K562 (cell line): ENCODE results near the gene PRR11. TPM values are rescaled to one million over a fixed set of nuclear protein-coding genes. Genes with fewer than 3 reads are reported as not detected.

Experiments
- BHLHE40 ChIP-seq: IDR thresholded peaks from 2 replicates; pipeline ENCODE4 v1.6.1; 2011; ENCODE audit warnings: low read length, improper control_type of control experiment
- MTF1 ChIP-seq: fragments of 250-450 bp; sonication (Bioruptor Pico); IDR thresholded peaks from 2 replicates; pipeline ENCODE4 v1.9.0; 2021; ENCODE audit warnings: moderate library complexity, mild to moderate bottlenecking, inconsistent platforms, borderline replicate concordance
- NONO ChIP-seq, 2 experiments: fragments of 200-400 bp in 1 of 2; fragments of 450-650 bp in 1 of 2; formaldehyde crosslinking in 1 of 2; IDR thresholded peaks; 2 replicates each; pipeline ENCODE4 v1.6.1; 2017; ENCODE audit warnings: low read depth in 2 of 2, mild to moderate bottlenecking in 2 of 2, moderate library complexity in 2 of 2, low read length in 1 of 2
- POLR2B ChIP-seq: fragments of 450-650 bp; IDR thresholded peaks from 2 replicates; pipeline ENCODE4 v1.6.1; 2018; ENCODE audit warnings: low read depth; ENCODE audit not compliant: partially characterized antibody
- POLR2H ChIP-seq: IDR thresholded peaks from 2 replicates; pipeline ENCODE4 v1.6.1; 2016; ENCODE audit warnings: missing genetic modification characterization, low read depth, mild to moderate bottlenecking, control low read depth, missing compliant biosample characterization, moderate library complexity
- POU5F1 ChIP-seq: fragments of 150-350 bp; IDR thresholded peaks from 2 replicates; pipeline ENCODE4 v1.6.1; 2014; ENCODE audit warnings: borderline replicate concordance, low read length, low read depth, mild to moderate bottlenecking; ENCODE audit not compliant: partially characterized antibody
- SETDB1 ChIP-seq: IDR thresholded peaks from one replicate; pipeline ENCODE4 v1.6.1; 2012; ENCODE audit warnings: low read length, control low read depth, inconsistent platforms
- SIRT6 ChIP-seq: IDR thresholded peaks from one replicate; pipeline ENCODE4 v1.6.1; 2012; ENCODE audit warnings: low read depth, mild to moderate bottlenecking, control low read depth, inconsistent platforms, low read length, moderate library complexity
- SP2 ChIP-seq: IDR thresholded peaks from 2 replicates; pipeline ENCODE4 v1.6.1; 2011; ENCODE audit warnings: mild to moderate bottlenecking, low read depth, low read length, moderate library complexity; ENCODE audit not compliant: poor library complexity, severe bottlenecking; ENCODE audit errors: extremely low read depth
- SRSF1 ChIP-seq: fragments of 200-400 bp; formaldehyde crosslinking; IDR thresholded peaks from 2 replicates; pipeline ENCODE4 v1.6.1; 2017; ENCODE audit warnings: mild to moderate bottlenecking, low read depth, low read length, moderate library complexity
- TCF7L2 ChIP-seq: fragments of 150-350 bp; IDR thresholded peaks from 2 replicates; pipeline ENCODE4 v1.6.1; 2016; ENCODE audit warnings: low read depth, mild to moderate bottlenecking, low read length, moderate library complexity
- XRCC5 ChIP-seq: fragments of 200-400 bp; formaldehyde crosslinking; IDR thresholded peaks from 2 replicates; pipeline ENCODE4 v1.6.1; 2017; ENCODE audit warnings: low read depth, mild to moderate bottlenecking, low read length
- ZBTB1 ChIP-seq: sonication (generic); formaldehyde crosslinking; IDR thresholded peaks from 2 replicates; pipeline ENCODE4 v1.8.1; 2023; ENCODE audit warnings: missing genetic modification reagents, low read depth, mild to moderate bottlenecking, borderline replicate concordance
- ZNF134 ChIP-seq: fragments of 250-450 bp; sonication (Bioruptor Pico); conservative IDR thresholded peaks from 2 replicates; pipeline ENCODE4 v1.4.0; 2020
- ZNF436 ChIP-seq: fragments of 250-450, 450-650 bp; sonication (Bioruptor Pico); formaldehyde crosslinking; IDR thresholded peaks from 2 replicates; pipeline ENCODE4 v1.7.0; 2020; ENCODE audit warnings: mild to moderate bottlenecking
- ZNF668 ChIP-seq: fragments of 250-450 bp; sonication (Bioruptor Pico); IDR thresholded peaks from 2 replicates; pipeline ENCODE4 v1.8.0; 2022; ENCODE audit warnings: mild to moderate bottlenecking, inconsistent platforms
- polyA plus RNA-seq, 8 experiments: library from polyadenylated mRNA; depleted of rRNA in 4 of 8; stranded (reverse) in 5 of 8; unstranded in 3 of 8; fragments of >200 nt; fragmentation: Nextera tagmentation in 2 of 8; fragmentation: Illumina TruSeq in 1 of 8; extraction: Ambion mirVana in 2 of 8; extraction: Trizol in 1 of 8; gene quantifications; 2 replicates each; pipeline versions ENCODE4 v1.2.1 to v1.2.3, GENCODE V29; 2011 to 2014; ENCODE audit warnings: inconsistent platforms in 1 of 8, missing spikeins in 1 of 8
- total RNA-seq, 7 experiments: library from RNA; depleted of rRNA in 6 of 7; stranded (reverse); fragments of >200 nt in 6 of 7; fragmentation: Illumina TruSeq in 2 of 7; extraction: Trizol in 2 of 7; gene quantifications; 2 replicates each; pipeline versions ENCODE4 v1.2.1 to v1.2.3, GENCODE V29; 2011 to 2021; ENCODE audit warnings: low replicate concordance in 1 of 7
- TF ChIP-seq, protein P1 (sequence below): IDR thresholded peaks from 2 replicates; pipeline ENCODE4 v1.6.1; 2011; ENCODE audit not compliant: insufficient read length; ENCODE audit errors: extremely low read depth
- TF ChIP-seq, protein P2 (sequence below): sonication (generic); formaldehyde crosslinking; IDR thresholded peaks from 2 replicates; pipeline ENCODE4 v1.8.0; 2022; ENCODE audit warnings: mild to moderate bottlenecking, missing genetic modification reagents, borderline replicate concordance
- TF ChIP-seq, protein P3 (sequence below): fragments of 450-650 bp; IDR thresholded peaks from 2 replicates; pipeline ENCODE4 v1.6.1; 2017; ENCODE audit warnings: mild to moderate bottlenecking, moderate library complexity
- TF ChIP-seq, protein P4 (sequence below): fragments of 250-450 bp; sonication (Bioruptor Pico); IDR thresholded peaks from 2 replicates; pipeline ENCODE4 v1.9.0; 2021; ENCODE audit warnings: mild to moderate bottlenecking, inconsistent platforms

PRR11 gene
- total and polyA plus RNA-seq, 9 of the 15 experiments (the other 6 are each of a cell fraction or from before 2014, with no cell fraction given) = 13.3 to 75.2 (median 46.4) TPM

DNA sequence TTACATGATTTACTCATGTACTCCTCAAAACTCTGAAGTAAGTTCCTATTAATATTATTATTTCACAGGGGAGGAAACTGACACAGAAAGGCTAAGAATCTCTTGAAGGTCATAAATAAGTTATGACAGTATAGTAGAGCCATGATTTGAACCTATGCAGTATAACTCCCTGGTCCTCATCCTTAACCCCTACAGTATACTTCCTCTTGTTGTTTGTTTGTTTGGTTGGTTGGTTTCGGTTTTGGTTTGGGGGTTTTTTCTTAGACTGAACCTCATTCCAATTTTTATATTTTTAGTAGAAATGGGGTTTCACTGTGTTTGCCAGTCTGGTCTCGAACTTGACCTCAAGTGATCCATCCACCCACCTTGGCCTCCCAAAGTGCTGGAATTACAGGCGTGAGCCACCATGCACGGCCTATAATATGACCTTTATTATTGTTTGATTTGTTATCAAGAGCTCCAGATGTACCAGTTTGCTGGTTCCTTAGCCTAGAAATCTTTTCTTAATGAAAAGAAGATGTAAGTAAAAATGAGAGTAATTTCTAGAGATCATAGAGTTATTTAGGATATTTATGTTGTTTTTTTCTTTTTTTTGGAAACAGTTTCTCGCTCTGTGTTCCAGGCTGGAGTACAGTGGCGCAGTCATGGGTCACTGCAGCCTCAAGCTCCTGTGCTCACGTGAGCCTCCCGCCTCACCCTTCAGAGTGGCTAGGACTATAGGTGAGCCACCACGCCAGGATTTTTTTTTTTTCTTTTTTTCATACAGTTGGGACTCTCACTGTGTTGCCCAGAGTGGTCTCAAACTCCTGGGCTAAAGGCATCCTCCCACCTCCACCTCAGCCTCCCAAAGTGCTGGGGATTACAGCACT, 4.8 kb downstream of the PRR11 start (continued):
- TF ChIP-seq BHLHE40 (peak; percentile 47; the same call in 1 of the 2 replicates), MTF1 (CRISPR knock-in tag) (no peak), XRCC5 (no peak), SP2 (no peak), POLR2H (0 out of 2 replicates have a peak, but pooled peaks have one; percentile 20), ZNF134 (CRISPR knock-in tag) (no peak), NONO (IDR thresholded peaks at IDR 0.05; ENCODE audit: low read depth in 2 of 2, low read length in 1 of 2) (no peak), TCF7L2 (no peak), POLR2B (no peak), ZNF668 (CRISPR knock-in tag) (no peak), ZNF436 (CRISPR knock-in tag) (no peak), SRSF1 (no peak), POU5F1 (no peak), ZBTB1 (CRISPR knock-in tag) (no peak), SIRT6 (no peak), SETDB1 (no peak)
- TF ChIP-seq, protein P1, sequence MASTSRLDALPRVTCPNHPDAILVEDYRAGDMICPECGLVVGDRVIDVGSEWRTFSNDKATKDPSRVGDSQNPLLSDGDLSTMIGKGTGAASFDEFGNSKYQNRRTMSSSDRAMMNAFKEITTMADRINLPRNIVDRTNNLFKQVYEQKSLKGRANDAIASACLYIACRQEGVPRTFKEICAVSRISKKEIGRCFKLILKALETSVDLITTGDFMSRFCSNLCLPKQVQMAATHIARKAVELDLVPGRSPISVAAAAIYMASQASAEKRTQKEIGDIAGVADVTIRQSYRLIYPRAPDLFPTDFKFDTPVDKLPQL = no peak
- TF ChIP-seq, protein P2, sequence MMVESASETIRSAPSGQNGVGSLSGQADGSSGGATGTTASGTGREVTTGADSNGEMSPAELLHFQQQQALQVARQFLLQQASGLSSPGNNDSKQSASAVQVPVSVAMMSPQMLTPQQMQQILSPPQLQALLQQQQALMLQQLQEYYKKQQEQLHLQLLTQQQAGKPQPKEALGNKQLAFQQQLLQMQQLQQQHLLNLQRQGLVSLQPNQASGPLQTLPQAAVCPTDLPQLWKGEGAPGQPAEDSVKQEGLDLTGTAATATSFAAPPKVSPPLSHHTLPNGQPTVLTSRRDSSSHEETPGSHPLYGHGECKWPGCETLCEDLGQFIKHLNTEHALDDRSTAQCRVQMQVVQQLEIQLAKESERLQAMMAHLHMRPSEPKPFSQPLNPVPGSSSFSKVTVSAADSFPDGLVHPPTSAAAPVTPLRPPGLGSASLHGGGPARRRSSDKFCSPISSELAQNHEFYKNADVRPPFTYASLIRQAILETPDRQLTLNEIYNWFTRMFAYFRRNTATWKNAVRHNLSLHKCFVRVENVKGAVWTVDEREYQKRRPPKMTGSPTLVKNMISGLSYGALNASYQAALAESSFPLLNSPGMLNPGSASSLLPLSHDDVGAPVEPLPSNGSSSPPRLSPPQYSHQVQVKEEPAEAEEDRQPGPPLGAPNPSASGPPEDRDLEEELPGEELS (CRISPR knock-in tag) = no peak
- TF ChIP-seq, protein P3, sequence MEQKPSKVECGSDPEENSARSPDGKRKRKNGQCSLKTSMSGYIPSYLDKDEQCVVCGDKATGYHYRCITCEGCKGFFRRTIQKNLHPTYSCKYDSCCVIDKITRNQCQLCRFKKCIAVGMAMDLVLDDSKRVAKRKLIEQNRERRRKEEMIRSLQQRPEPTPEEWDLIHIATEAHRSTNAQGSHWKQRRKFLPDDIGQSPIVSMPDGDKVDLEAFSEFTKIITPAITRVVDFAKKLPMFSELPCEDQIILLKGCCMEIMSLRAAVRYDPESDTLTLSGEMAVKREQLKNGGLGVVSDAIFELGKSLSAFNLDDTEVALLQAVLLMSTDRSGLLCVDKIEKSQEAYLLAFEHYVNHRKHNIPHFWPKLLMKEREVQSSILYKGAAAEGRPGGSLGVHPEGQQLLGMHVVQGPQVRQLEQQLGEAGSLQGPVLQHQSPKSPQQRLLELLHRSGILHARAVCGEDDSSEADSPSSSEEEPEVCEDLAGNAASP = 0 out of 2 replicates have a peak, but pooled peaks have one; percentile 7
- TF ChIP-seq, protein P4, sequence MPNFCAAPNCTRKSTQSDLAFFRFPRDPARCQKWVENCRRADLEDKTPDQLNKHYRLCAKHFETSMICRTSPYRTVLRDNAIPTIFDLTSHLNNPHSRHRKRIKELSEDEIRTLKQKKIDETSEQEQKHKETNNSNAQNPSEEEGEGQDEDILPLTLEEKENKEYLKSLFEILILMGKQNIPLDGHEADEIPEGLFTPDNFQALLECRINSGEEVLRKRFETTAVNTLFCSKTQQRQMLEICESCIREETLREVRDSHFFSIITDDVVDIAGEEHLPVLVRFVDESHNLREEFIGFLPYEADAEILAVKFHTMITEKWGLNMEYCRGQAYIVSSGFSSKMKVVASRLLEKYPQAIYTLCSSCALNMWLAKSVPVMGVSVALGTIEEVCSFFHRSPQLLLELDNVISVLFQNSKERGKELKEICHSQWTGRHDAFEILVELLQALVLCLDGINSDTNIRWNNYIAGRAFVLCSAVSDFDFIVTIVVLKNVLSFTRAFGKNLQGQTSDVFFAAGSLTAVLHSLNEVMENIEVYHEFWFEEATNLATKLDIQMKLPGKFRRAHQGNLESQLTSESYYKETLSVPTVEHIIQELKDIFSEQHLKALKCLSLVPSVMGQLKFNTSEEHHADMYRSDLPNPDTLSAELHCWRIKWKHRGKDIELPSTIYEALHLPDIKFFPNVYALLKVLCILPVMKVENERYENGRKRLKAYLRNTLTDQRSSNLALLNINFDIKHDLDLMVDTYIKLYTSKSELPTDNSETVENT = no peak
